ENCODE measurements around the gene SYNPO.

SYNPO gene

DNA sequence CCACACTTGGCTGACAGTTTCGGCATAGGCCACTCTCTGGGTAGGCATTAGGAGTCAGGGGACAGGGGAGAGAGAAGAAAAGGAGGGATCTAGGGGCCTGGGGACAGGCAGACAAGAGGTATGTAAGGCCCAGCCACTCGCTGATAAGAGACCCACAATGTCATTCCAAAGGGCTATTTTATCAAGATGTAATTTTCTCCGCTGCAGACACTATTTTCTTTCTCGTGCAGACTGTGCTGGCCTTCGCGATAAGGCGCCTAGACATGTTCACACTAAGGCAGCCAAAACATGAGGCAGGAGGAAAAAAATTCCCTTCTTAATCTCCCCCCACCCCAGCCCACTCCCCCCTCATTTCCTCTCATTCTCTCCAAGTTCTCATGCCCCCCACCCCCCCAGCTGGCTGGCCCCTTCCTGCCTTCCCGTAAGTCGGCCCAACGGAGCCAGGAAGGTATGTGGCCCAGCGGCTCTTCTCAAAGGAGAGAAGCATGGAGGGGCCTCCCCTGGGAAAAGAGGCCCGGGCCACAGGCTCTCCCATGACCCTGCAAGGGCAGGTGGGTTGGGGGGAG lies 44.9 kb upstream of the SYNPO start:
- TF ChIP-seq, protein P1, sequence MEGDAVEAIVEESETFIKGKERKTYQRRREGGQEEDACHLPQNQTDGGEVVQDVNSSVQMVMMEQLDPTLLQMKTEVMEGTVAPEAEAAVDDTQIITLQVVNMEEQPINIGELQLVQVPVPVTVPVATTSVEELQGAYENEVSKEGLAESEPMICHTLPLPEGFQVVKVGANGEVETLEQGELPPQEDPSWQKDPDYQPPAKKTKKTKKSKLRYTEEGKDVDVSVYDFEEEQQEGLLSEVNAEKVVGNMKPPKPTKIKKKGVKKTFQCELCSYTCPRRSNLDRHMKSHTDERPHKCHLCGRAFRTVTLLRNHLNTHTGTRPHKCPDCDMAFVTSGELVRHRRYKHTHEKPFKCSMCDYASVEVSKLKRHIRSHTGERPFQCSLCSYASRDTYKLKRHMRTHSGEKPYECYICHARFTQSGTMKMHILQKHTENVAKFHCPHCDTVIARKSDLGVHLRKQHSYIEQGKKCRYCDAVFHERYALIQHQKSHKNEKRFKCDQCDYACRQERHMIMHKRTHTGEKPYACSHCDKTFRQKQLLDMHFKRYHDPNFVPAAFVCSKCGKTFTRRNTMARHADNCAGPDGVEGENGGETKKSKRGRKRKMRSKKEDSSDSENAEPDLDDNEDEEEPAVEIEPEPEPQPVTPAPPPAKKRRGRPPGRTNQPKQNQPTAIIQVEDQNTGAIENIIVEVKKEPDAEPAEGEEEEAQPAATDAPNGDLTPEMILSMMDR (IDR thresholded peaks at IDR 0.05): no peak

DNA sequence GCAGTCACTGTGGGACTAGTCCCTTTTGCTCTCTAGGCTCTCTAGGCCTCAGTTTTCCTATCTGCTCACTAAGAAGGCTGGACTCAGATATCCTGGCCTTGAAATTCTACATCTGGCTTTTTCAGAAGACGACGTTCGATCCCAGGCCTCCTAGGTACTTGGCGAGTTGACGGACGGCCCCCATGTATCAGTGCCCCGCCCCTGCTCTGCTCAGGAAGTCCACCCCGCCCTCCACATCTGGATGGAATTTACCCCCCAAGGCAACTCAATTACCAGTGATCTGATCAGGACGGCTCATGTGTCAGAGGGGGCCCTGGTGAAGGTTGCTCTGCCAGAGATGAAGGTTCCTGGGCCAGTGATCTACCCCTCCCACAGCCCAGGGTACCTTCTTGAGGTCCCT lies 44.1 kb upstream of the SYNPO start:
- no peaks in the 10 kb centered on the region for H3K79me2 ChIP-seq
- no peak overlapping the region for H3K4me2 ChIP-seq (ENCODE audit: low read length)
- H3K36me3 ChIP-seq (ENCODE audit: control insufficient read depth, insufficient read depth, low read length): no peaks in the 10 kb centered on the region
- TF ChIP-seq, protein P1 (IDR thresholded peaks at IDR 0.05): no peak
- peak overlapping the region; percentile 53 for H3K27ac ChIP-seq
- H3K4me1 ChIP-seq: no peaks in the 10 kb centered on the region
- H3K27me3 ChIP-seq (ENCODE audit: control insufficient read depth, insufficient read depth, low read length): no peaks in the 10 kb centered on the region
- H3K9ac ChIP-seq: no peak overlapping the region
- H3K4me3 ChIP-seq (ENCODE audit: low read depth, low read length): no peak overlapping the region
- no peaks in the 10 kb centered on the region for H3K9me3 ChIP-seq (ENCODE audit: control insufficient read depth, low read length)
- H2AFZ ChIP-seq: no peak overlapping the region

More for the DNA sequence above, 44.9 kb upstream of the SYNPO start:
- Histone ChIP-seq H3K36me3 (ENCODE audit: control insufficient read depth, insufficient read depth, low read length) (no peaks in the 10 kb centered on the region), H3K27ac (peak overlapping the region; percentile 53), H3K4me1 (no peaks in the 10 kb centered on the region), H2AFZ (no peak overlapping the region), H3K9ac (no peak overlapping the region), H3K9me3 (ENCODE audit: control insufficient read depth, low read length) (no peaks in the 10 kb centered on the region), H3K27me3 (ENCODE audit: control insufficient read depth, insufficient read depth, low read length) (no peaks in the 10 kb centered on the region), H3K4me3 (ENCODE audit: low read depth, low read length) (no peak overlapping the region), H3K79me2 (no peaks in the 10 kb centered on the region), H3K4me2 (ENCODE audit: low read length) (no peak overlapping the region)

DNA sequence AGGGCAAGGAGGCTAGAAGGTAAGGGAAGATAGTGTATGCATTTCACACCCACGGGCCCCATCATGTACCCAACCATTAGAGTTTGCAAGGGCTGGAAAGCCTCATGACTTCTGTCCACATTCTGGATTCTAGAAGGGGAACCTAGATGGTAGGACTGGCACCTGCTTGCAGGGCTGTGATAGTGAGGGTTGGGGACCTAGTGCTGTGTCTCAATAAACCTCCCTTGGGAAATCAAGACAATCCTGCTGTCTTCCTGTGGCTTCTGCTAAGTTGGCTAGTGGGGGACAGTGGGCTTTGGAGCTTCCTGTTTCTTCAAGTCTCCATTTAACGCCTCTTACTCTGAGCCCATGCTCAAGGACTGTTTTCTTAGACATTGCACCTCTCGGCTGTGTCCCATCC lies 43.6 kb upstream of the SYNPO start:
- TF ChIP-seq, protein P1 (IDR thresholded peaks at IDR 0.05): no peak
- peak overlapping the region; percentile 53 for H3K27ac ChIP-seq
- H3K27me3 ChIP-seq (ENCODE audit: control insufficient read depth, insufficient read depth, low read length): no peaks in the 10 kb centered on the region
- no peaks in the 10 kb centered on the region for H3K4me1 ChIP-seq
- no peak overlapping the region for H3K4me2 ChIP-seq (ENCODE audit: low read length)
- no peak overlapping the region for H2AFZ ChIP-seq
- H3K9me3 ChIP-seq (ENCODE audit: control insufficient read depth, low read length): no peaks in the 10 kb centered on the region
- no peaks in the 10 kb centered on the region for H3K79me2 ChIP-seq
- H3K36me3 ChIP-seq (ENCODE audit: control insufficient read depth, insufficient read depth, low read length): no peaks in the 10 kb centered on the region
- no peak overlapping the region for H3K4me3 ChIP-seq (ENCODE audit: low read depth, low read length)
- no peak overlapping the region for H3K9ac ChIP-seq

DNA sequence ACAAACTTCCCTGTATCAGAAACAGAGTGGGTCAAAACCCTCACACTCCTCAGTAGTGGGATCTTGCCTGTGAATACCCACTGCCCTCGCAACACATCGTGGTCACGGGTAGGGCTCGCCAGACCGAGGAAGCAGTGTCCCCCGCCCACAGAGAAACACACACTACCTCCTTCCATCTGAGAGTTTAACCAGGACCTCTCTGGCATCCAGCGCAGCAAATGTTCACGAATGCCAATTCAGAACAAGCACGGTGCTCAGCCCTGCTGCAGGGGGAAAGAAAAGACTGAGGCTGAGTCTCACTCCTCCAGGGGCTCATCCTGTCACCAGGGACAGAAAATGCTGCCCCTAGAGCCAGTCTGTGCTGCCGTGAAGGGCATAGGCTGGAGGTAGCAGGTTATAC lies 42.5 kb upstream of the SYNPO start:
- H3K27me3 ChIP-seq (ENCODE audit: control insufficient read depth, insufficient read depth, low read length): no peaks in the 10 kb centered on the region
- TF ChIP-seq, protein P1 (IDR thresholded peaks at IDR 0.05): no peak
- H3K4me3 ChIP-seq (ENCODE audit: low read depth, low read length): no peak overlapping the region
- no peak overlapping the region for H3K4me2 ChIP-seq (ENCODE audit: low read length)
- H3K4me1 ChIP-seq: no peaks in the 10 kb centered on the region
- no peak overlapping the region for H3K27ac ChIP-seq
- no peaks in the 10 kb centered on the region for H3K9me3 ChIP-seq (ENCODE audit: control insufficient read depth, low read length)
- no peaks in the 10 kb centered on the region for H3K79me2 ChIP-seq
- no peaks in the 10 kb centered on the region for H3K36me3 ChIP-seq (ENCODE audit: control insufficient read depth, insufficient read depth, low read length)
- no peak overlapping the region for H2AFZ ChIP-seq
- no peak overlapping the region for H3K9ac ChIP-seq

GRCh38 chr5:150598821-150599273 lies 41.6 kb upstream of the SYNPO start:
- H3K4me2 ChIP-seq (ENCODE audit: low read length): no peak overlapping the region
- H2AFZ ChIP-seq: no peak overlapping the region
- H3K4me3 ChIP-seq (ENCODE audit: low read depth, low read length): no peak overlapping the region
- H3K4me1 ChIP-seq: no peaks in the 10 kb centered on the region
- H3K9me3 ChIP-seq (ENCODE audit: control insufficient read depth, low read length): no peaks in the 10 kb centered on the region
- H3K79me2 ChIP-seq: no peaks in the 10 kb centered on the region
- TF ChIP-seq, protein P1 (IDR thresholded peaks at IDR 0.05): no peak
- H3K36me3 ChIP-seq (ENCODE audit: control insufficient read depth, insufficient read depth, low read length): no peaks in the 10 kb centered on the region
- H3K9ac ChIP-seq: no peak overlapping the region
- H3K27me3 ChIP-seq (ENCODE audit: control insufficient read depth, insufficient read depth, low read length): no peaks in the 10 kb centered on the region
- no peak overlapping the region for H3K27ac ChIP-seq

All from parathyroid adenoma (tissue), 2 donors.